CD14-positive monocyte (primary cell): ENCODE measurements around the gene JAM3. TPM values are rescaled to one million over a fixed set of nuclear protein-coding genes. Genes with fewer than 3 reads are reported as not detected.

Experiments
- DNase-seq, 3 donors: peaks; one replicate each; pipeline ENCODE4 v3.0.0-alpha.2; 2011 to 2022
- H2AFZ ChIP-seq: 2 replicates; pipeline ENCODE4 v1.6.0; 2012; ENCODE audit warnings: mild to moderate bottlenecking, low read depth, low read length, inconsistent platforms; ENCODE audit not compliant: insufficient read depth, poor library complexity, severe bottlenecking
- H3K27ac ChIP-seq, 2 donors: 1 replicate in 1 of 2; 2 replicates in 1 of 2; pipeline ENCODE4 v1.5.1; 2012 to 2013; ENCODE audit warnings: low read length in 2 of 2, control low read depth in 1 of 2, inconsistent platforms in 1 of 2, low read depth in 1 of 2, mild to moderate bottlenecking in 1 of 2
- H3K27me3 ChIP-seq, 2 donors: one replicate each; pipeline versions ENCODE4 v1.6.0 to v1.6.1; 2011 to 2013; ENCODE audit warnings: low read length in 2 of 2; ENCODE audit not compliant: control insufficient read depth in 2 of 2, insufficient read depth in 2 of 2
- H3K36me3 ChIP-seq, 2 donors: replicated peaks in 1 of 2; 1 replicate in 1 of 2; 2 replicates in 1 of 2; pipeline versions ENCODE4 v1.5.1 to v1.6.1; 2012 to 2013; ENCODE audit warnings: low read length in 2 of 2, control low read depth in 1 of 2, inconsistent platforms in 1 of 2, mild to moderate bottlenecking in 1 of 2; ENCODE audit not compliant: insufficient read depth in 2 of 2, control insufficient read depth in 1 of 2
- H3K4me1 ChIP-seq, 2 donors: 1 replicate in 1 of 2; 2 replicates in 1 of 2; pipeline versions ENCODE4 v1.5.1 to v1.6.1; 2012 to 2013; ENCODE audit warnings: low read length in 2 of 2, control low read depth in 1 of 2, inconsistent platforms in 1 of 2, mild to moderate bottlenecking in 1 of 2, moderate library complexity in 1 of 2; ENCODE audit not compliant: insufficient read depth in 2 of 2, control insufficient read depth in 1 of 2
- H3K4me2 ChIP-seq: replicated peaks from 2 replicates; pipeline ENCODE3; 2012; ENCODE audit warnings: low read length, moderate library complexity, mild to moderate bottlenecking; ENCODE audit not compliant: poor library complexity, severe bottlenecking; ENCODE audit errors: extremely low read depth
- H3K4me3 ChIP-seq, 3 experiments: fragments of 200-600 bp in 1 of 3; sonication (generic) in 1 of 3; replicated peaks in 1 of 3; 1 replicate in 2 of 3; 2 replicates in 1 of 3; pipeline ENCODE4 v1.5.1; 2011 to 2013; ENCODE audit warnings: low read length in 3 of 3, mild to moderate bottlenecking in 3 of 3, control low read depth in 2 of 3, low read depth in 2 of 3, inconsistent platforms in 1 of 3, moderate library complexity in 1 of 3
- H3K79me2 ChIP-seq: 2 replicates; pipeline ENCODE4 v1.6.0; 2012; ENCODE audit warnings: mild to moderate bottlenecking, control low read depth, inconsistent platforms, low read length, moderate library complexity; ENCODE audit not compliant: insufficient read depth
- H3K9ac ChIP-seq: 2 replicates; pipeline ENCODE4 v1.6.0; 2017; ENCODE audit warnings: low read length, mild to moderate bottlenecking; ENCODE audit not compliant: insufficient read depth, poor library complexity, severe bottlenecking
- H3K9me3 ChIP-seq, 2 donors: replicated peaks in 1 of 2; 1 replicate in 1 of 2; 2 replicates in 1 of 2; pipeline versions ENCODE4 v1.5.1 to v1.6.1; 2012 to 2013; ENCODE audit warnings: low read length in 2 of 2, control low read depth in 1 of 2; ENCODE audit not compliant: control insufficient read depth in 1 of 2, insufficient read depth in 1 of 2
- H4K20me1 ChIP-seq: 2 replicates; pipeline ENCODE4 v1.6.0; 2012; ENCODE audit warnings: mild to moderate bottlenecking, low read length, control low read depth, moderate library complexity; ENCODE audit not compliant: insufficient read depth
- H3K27ac Mint-ChIP-seq, 7 donors: one replicate each; pipeline ENCODE4 v1.8.0; 2020; ENCODE audit warnings: mild to moderate bottlenecking in 7 of 7, mixed read lengths in 7 of 7, moderate library complexity in 6 of 7, inconsistent platforms in 2 of 7
- H3K27me3 Mint-ChIP-seq, 3 donors: one replicate each; pipeline ENCODE4 v1.8.0; 2021 to 2022; ENCODE audit warnings: low read depth in 3 of 3, mild to moderate bottlenecking in 3 of 3, mixed read lengths in 3 of 3, moderate library complexity in 3 of 3, inconsistent platforms in 1 of 3
- H3K36me3 Mint-ChIP-seq, 2 donors: one replicate each; pipeline ENCODE4 v1.8.0; 2020; ENCODE audit warnings: mixed read lengths in 2 of 2, inconsistent platforms in 1 of 2, mild to moderate bottlenecking in 1 of 2
- H3K4me1 Mint-ChIP-seq: one replicate; pipeline ENCODE4 v1.8.0; 2020; ENCODE audit warnings: mild to moderate bottlenecking, mixed read lengths
- H3K4me3 Mint-ChIP-seq, 2 donors: one replicate each; pipeline ENCODE4 v1.8.0; 2020; ENCODE audit warnings: mild to moderate bottlenecking in 2 of 2, mixed read lengths in 2 of 2, moderate library complexity in 1 of 2
- H3K9me3 Mint-ChIP-seq, 7 donors: one replicate each; pipeline ENCODE4 v1.8.0; 2020 to 2022; ENCODE audit warnings: mixed read lengths in 7 of 7, mild to moderate bottlenecking in 6 of 7, moderate library complexity in 6 of 7, inconsistent platforms in 2 of 7
- WGBS: methylation state at CpG from one replicate; pipeline ENCODE4 v1.1.5; 2013; ENCODE audit warnings: missing lambda C conversion rate; ENCODE audit not compliant: insufficient coverage; 5-methylcytosine and 5-hydroxymethylcytosine counted together
- intact Hi-C, 2 donors: fragments of 100-400 bp; cut with micrococcal nuclease; formaldehyde crosslinking; loops; one replicate each; pipeline versions ENCODE4 v1.15.0 to v1.15.1; 2023
- polyA plus RNA-seq, 3 donors: library from polyadenylated mRNA; depleted of rRNA in 1 of 3; unstranded in 2 of 3; stranded (reverse) in 1 of 3; fragments of 300-500 nt in 2 of 3; fragments of >200 nt in 1 of 3; fragmentation: Illumina TruSeq in 2 of 3; gene quantifications; 1 replicate in 2 of 3; 2 replicates in 1 of 3; pipeline ENCODE4 v1.2.3, GENCODE V29; 2012 to 2021
- TF ChIP-seq, protein P1 (sequence below): fragments of 200-600 bp; IDR thresholded peaks from one replicate; pipeline ENCODE4 v1.8.0; 2022; ENCODE audit warnings: antibody characterized with exemption, mild to moderate bottlenecking

Gene JAM3
- polyA plus RNA-seq, 3 donors, result 0.03 to 0.25 (median 0.12) TPM

GRCh38 chr11:134041791-134042696 lies 26.8 kb upstream of the JAM3 start:
- H3K36me3 ChIP-seq, result no peaks in the 10 kb centered on the region
- H3K36me3 Mint-ChIP-seq, result no peaks in the 10 kb centered on the region
- no peak overlapping the region for H3K4me3 ChIP-seq
- DNase-seq, result no peak
- TF ChIP-seq, protein P1, sequence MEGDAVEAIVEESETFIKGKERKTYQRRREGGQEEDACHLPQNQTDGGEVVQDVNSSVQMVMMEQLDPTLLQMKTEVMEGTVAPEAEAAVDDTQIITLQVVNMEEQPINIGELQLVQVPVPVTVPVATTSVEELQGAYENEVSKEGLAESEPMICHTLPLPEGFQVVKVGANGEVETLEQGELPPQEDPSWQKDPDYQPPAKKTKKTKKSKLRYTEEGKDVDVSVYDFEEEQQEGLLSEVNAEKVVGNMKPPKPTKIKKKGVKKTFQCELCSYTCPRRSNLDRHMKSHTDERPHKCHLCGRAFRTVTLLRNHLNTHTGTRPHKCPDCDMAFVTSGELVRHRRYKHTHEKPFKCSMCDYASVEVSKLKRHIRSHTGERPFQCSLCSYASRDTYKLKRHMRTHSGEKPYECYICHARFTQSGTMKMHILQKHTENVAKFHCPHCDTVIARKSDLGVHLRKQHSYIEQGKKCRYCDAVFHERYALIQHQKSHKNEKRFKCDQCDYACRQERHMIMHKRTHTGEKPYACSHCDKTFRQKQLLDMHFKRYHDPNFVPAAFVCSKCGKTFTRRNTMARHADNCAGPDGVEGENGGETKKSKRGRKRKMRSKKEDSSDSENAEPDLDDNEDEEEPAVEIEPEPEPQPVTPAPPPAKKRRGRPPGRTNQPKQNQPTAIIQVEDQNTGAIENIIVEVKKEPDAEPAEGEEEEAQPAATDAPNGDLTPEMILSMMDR, result no peak
- WGBS, result 94% methylated on average over 29 of the region's 30 CpGs
- no peak overlapping the region for H3K4me3 Mint-ChIP-seq
- peaks cover 0 to 3% (median 0%) of the 10 kb centered on the region in 7 donors for H3K9me3 Mint-ChIP-seq
- peaks cover 0 to under 1% of the 10 kb centered on the region in 2 donors for H3K4me1 ChIP-seq
- no peaks in the 10 kb centered on the region for H4K20me1 ChIP-seq
- no peak overlapping the region for H2AFZ ChIP-seq
- no peak overlapping the region for H3K9ac ChIP-seq
- H3K79me2 ChIP-seq, result no peaks in the 10 kb centered on the region
- H3K4me1 Mint-ChIP-seq, result peaks cover 7% of the 10 kb centered on the region
- intact Hi-C loops, result no loop called here
- no peak overlapping the region for H3K4me2 ChIP-seq
- H3K27ac Mint-ChIP-seq, result no peak overlapping the region
- H3K27me3 ChIP-seq, result peaks cover 2 to 22% of the 10 kb centered on the region in 2 donors
- no peaks in the 10 kb centered on the region for H3K9me3 ChIP-seq
- H3K27ac ChIP-seq, result no peak overlapping the region
- H3K27me3 Mint-ChIP-seq, result peaks cover 17 to 33% (median 26%) of the 10 kb centered on the region in 3 donors

- no peaks in the 10 kb centered on the region for H3K4me1 Mint-ChIP-seq
- WGBS, result 94% methylated on average over 7 of the region's 9 CpGs
- H3K9me3 Mint-ChIP-seq, result no peaks in the 10 kb centered on the region
- no peaks in the 10 kb centered on the region for H3K79me2 ChIP-seq
- no peak overlapping the region for H3K9ac ChIP-seq
- no peaks in the 10 kb centered on the region for H3K36me3 Mint-ChIP-seq
- TF ChIP-seq, protein P1, result no peak
- H4K20me1 ChIP-seq, result no peaks in the 10 kb centered on the region
- H3K27me3 Mint-ChIP-seq, result peaks cover 4 to 17% (median 11%) of the 10 kb centered on the region in 3 donors
- intact Hi-C loops, result no loop called here
- H3K27ac Mint-ChIP-seq, result no peak overlapping the region
- H3K4me3 ChIP-seq, result no peak overlapping the region
- H3K36me3 ChIP-seq, result no peaks in the 10 kb centered on the region
- H3K27me3 ChIP-seq, result peaks cover 0 to 5% of the 10 kb centered on the region in 2 donors
- H3K27ac ChIP-seq, result no peak overlapping the region
- H3K4me3 Mint-ChIP-seq, result no peak overlapping the region
- H3K9me3 ChIP-seq, result no peaks in the 10 kb centered on the region
- no peak for DNase-seq
- no peak overlapping the region for H2AFZ ChIP-seq
- no peaks in the 10 kb centered on the region for H3K4me1 ChIP-seq
- no peak overlapping the region for H3K4me2 ChIP-seq
These were observed 25.0 kb upstream of the JAM3 start for GRCh38 chr11:134043821-134044420.
